ENCODE results near the gene PRLH.

PRLH gene

DNA sequence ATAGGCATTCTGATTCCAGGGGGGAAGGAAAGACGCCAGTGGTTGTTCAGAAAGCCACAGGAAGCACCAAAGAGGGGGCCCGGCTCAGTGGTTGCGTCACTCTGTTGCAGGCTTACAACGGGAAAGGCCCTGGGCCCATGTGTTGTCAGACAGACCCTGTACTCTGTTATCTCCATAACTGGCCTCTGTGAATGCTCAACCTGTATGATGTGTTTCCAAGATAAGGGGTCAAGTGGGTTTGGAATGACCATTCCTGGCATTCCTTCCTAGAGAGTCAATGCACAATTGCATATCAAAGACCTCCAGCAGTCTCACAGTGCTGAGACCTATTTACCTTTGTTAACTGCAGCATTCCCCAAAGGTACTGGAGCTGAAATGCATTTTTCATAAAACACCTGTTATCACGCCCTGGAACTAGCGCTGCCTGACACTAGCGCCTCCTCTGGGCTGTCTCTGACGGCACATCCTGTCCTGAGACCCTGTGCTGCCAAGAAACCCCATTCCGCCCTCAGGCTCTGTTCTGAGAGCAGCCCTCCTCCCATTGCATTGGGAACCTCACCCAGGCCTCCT, 47.9 kb downstream of the PRLH start:
- H3K27ac ChIP-seq, result no peak overlapping the region
- TF ChIP-seq, protein P1, sequence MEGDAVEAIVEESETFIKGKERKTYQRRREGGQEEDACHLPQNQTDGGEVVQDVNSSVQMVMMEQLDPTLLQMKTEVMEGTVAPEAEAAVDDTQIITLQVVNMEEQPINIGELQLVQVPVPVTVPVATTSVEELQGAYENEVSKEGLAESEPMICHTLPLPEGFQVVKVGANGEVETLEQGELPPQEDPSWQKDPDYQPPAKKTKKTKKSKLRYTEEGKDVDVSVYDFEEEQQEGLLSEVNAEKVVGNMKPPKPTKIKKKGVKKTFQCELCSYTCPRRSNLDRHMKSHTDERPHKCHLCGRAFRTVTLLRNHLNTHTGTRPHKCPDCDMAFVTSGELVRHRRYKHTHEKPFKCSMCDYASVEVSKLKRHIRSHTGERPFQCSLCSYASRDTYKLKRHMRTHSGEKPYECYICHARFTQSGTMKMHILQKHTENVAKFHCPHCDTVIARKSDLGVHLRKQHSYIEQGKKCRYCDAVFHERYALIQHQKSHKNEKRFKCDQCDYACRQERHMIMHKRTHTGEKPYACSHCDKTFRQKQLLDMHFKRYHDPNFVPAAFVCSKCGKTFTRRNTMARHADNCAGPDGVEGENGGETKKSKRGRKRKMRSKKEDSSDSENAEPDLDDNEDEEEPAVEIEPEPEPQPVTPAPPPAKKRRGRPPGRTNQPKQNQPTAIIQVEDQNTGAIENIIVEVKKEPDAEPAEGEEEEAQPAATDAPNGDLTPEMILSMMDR (conservative IDR thresholded peaks at IDR 0.05), result no peak

- no peak overlapping the region for H3K27ac ChIP-seq
- TF ChIP-seq, protein P1 (conservative IDR thresholded peaks at IDR 0.05), result no peak
Observed at GRCh38 chr2:237615631-237616249, 49.4 kb downstream of the PRLH start.

DNA sequence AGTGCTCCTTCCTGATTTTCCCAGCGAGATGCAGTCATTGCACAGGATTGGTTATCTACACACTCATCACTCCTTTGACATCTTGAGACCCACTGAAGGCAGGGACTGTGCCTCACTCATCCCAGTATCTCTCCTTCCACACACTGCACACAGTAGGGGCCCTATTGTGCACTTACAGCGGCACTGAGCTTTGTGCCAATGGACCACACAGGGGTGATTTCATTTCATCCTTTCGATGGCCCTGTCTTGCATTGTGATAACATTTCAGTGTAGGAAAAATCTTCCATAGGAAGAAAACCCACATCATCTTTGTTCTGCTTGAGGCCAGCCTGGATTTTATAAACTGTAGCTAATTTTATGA, 50.0 kb downstream of the PRLH start:
- no peak overlapping the region for H3K27ac ChIP-seq
- TF ChIP-seq, protein P1 (conservative IDR thresholded peaks at IDR 0.05), result no peak
